Measurements from ENCODE around the gene CFAP69.

CFAP69 gene

GRCh38 chr7:90207956-90208355 lies 37.0 kb upstream of the CFAP69 start (continued):
- no peak for TF ChIP-seq TSHZ2 (CRISPR knock-in tag; IDR thresholded peaks at IDR 0.05)

- no peak for ATAC-seq
- no peak for TF ChIP-seq ARNTL (CRISPR knock-in tag; IDR thresholded peaks at IDR 0.05; ENCODE audit: borderline replicate concordance, low read depth)
- TF ChIP-seq GLIS3 (CRISPR knock-in tag; IDR thresholded peaks at IDR 0.05), result no peak
- no peak for TF ChIP-seq BACH2 (CRISPR knock-in tag; IDR thresholded peaks at IDR 0.05; ENCODE audit: borderline replicate concordance)
- no peak for TF ChIP-seq RARB (CRISPR knock-in tag; IDR thresholded peaks at IDR 0.05)
- no peak for TF ChIP-seq TCF4 (CRISPR knock-in tag; IDR thresholded peaks at IDR 0.05; ENCODE audit: borderline replicate concordance)
- TF ChIP-seq PPARA (CRISPR knock-in tag; IDR thresholded peaks at IDR 0.05; ENCODE audit: borderline replicate concordance), result no peak
- no peak for TF ChIP-seq CSDC2 (CRISPR knock-in tag; IDR thresholded peaks at IDR 0.05)
Measured at GRCh38 chr7:90209776-90210175, 35.2 kb upstream of the CFAP69 start.

GRCh38 chr7:90210475-90210874 lies 34.5 kb upstream of the CFAP69 start:
- ATAC-seq, result no peak
- TF ChIP-seq CSRNP3 (CRISPR knock-in tag; IDR thresholded peaks at IDR 0.05) (no peak), RARB (CRISPR knock-in tag; IDR thresholded peaks at IDR 0.05) (no peak), ESRRG (CRISPR knock-in tag; IDR thresholded peaks at IDR 0.05) (no peak), CSDC2 (CRISPR knock-in tag; IDR thresholded peaks at IDR 0.05) (no peak), BACH2 (CRISPR knock-in tag; IDR thresholded peaks at IDR 0.05; ENCODE audit: borderline replicate concordance) (no peak), ZNF565 (CRISPR knock-in tag; conservative IDR thresholded peaks at IDR 0.05; ENCODE audit: low read depth) (no peak), ZNF8 (CRISPR knock-in tag; IDR thresholded peaks at IDR 0.05) (no peak), OSR1 (CRISPR knock-in tag; IDR thresholded peaks at IDR 0.05) (no peak), CREB5 (CRISPR knock-in tag; IDR thresholded peaks at IDR 0.05; ENCODE audit: low read depth) (no peak), TOX (CRISPR knock-in tag; IDR thresholded peaks at IDR 0.05; ENCODE audit: borderline replicate concordance) (no peak), TSHZ2 (CRISPR knock-in tag; IDR thresholded peaks at IDR 0.05) (no peak), PPARA (CRISPR knock-in tag; IDR thresholded peaks at IDR 0.05; ENCODE audit: borderline replicate concordance) (no peak), GLIS3 (CRISPR knock-in tag; IDR thresholded peaks at IDR 0.05) (no peak), ZC3H10 (CRISPR knock-in tag; IDR thresholded peaks at IDR 0.05) (no peak), SNAI2 (CRISPR knock-in tag; IDR thresholded peaks at IDR 0.05) (no peak), ZFP30 (CRISPR knock-in tag; IDR thresholded peaks at IDR 0.05) (no peak), POU6F1 (CRISPR knock-in tag; IDR thresholded peaks at IDR 0.05; ENCODE audit: borderline replicate concordance, low read depth) (no peak), ISL1 (CRISPR knock-in tag; IDR thresholded peaks at IDR 0.05) (no peak), TCF4 (CRISPR knock-in tag; IDR thresholded peaks at IDR 0.05; ENCODE audit: borderline replicate concordance) (no peak), ZFP3 (CRISPR knock-in tag; IDR thresholded peaks at IDR 0.05) (no peak)

All from SK-N-SH treated with all-trans-retinoic acid at 6 μM for 48 hours (cell line).